T-helper 2 cell treated with Interferon-gamma antibody and Interleukin-4, amounts not matched to agents 5 μg/mL and 100 μg/mL, for 36 hours (primary cell): ENCODE measurements around the gene NDUFAF7.
"Not testable (repeated sequence)": the region's sequence is repeated elsewhere in the genome, so short reads cannot be mapped to it uniquely, and the experiment has no call there.

ENCODE experiments used
- DNase-seq: peaks from one replicate; pipeline ENCODE4 v3.0.0; 2021; ENCODE audit warnings: low spot score
- H3K27ac Mint-ChIP-seq: one replicate; pipeline ENCODE4 v1.8.0; 2021; ENCODE audit warnings: mild to moderate bottlenecking, mixed read lengths
- H3K27me3 Mint-ChIP-seq: one replicate; pipeline ENCODE4 v1.8.0; 2021; ENCODE audit warnings: low read depth, mixed read lengths
- H3K36me3 Mint-ChIP-seq: one replicate; pipeline ENCODE4 v1.8.0; 2021; ENCODE audit warnings: low read depth, mixed read lengths
- H3K4me1 Mint-ChIP-seq: one replicate; pipeline ENCODE4 v1.8.0; 2021; ENCODE audit warnings: low read depth, mixed read lengths
- H3K4me3 Mint-ChIP-seq: one replicate; pipeline ENCODE4 v1.8.0; 2022; ENCODE audit warnings: mild to moderate bottlenecking, moderate library complexity, mixed read lengths
- H3K9me3 Mint-ChIP-seq: one replicate; pipeline ENCODE4 v1.8.0; 2021; ENCODE audit warnings: mixed read lengths

Gene NDUFAF7

GRCh38 chr2:37231241-37232130 is at the start of gene NDUFAF7, which contains the start of gene CEBPZ:
NDUFAF7 (plus strand) TSS chr2:37231658; CDS start chr2:37231706, 48 bp downstream.
CEBPZ (minus strand) TSS chr2:37231596; CDS start chr2:37231567, 29 bp downstream.
- Mint-ChIP-seq H3K9me3 (no peaks in the 10 kb centered on the region), H3K4me3 (no peak within 1 kb of the TSS), H3K27me3 (no peaks in the 10 kb centered on the region), H3K36me3 (peaks cover 37% of the 10 kb centered on the region), H3K27ac (no peak within 1 kb of the TSS), H3K4me1 (peaks cover 16% of the 10 kb centered on the region)
- DNase-seq, result peak; percentile 91

- DNase-seq, result no peak
- no peaks in the 10 kb centered on the region for H3K36me3 Mint-ChIP-seq
- H3K9me3 Mint-ChIP-seq, result no peaks in the 10 kb centered on the region
- no peaks in the 10 kb centered on the region for H3K4me1 Mint-ChIP-seq
- H3K4me3 Mint-ChIP-seq, result no peak overlapping the region
- no peak overlapping the region for H3K27ac Mint-ChIP-seq
- H3K27me3 Mint-ChIP-seq, result peaks cover 47% of the 10 kb centered on the region
These were observed 49.5 kb upstream of the NDUFAF7 start for GRCh38 chr2:37181726-37182684.

GRCh38 chr2:37188570-37188969 is 42.9 kb upstream of the NDUFAF7 start, which contains the start of gene SULT6B1:
SULT6B1 (minus strand) TSS chr2:37188670; CDS start chr2:37188640, 30 bp downstream.
- Mint-ChIP-seq H3K4me3 (no peak within 1 kb of the TSS), H3K36me3 (no peaks in the 10 kb centered on the region), H3K27ac (no peak within 1 kb of the TSS), H3K9me3 (no peaks in the 10 kb centered on the region), H3K27me3 (peaks cover 23% of the 10 kb centered on the region), H3K4me1 (peaks cover 4% of the 10 kb centered on the region)
- DNase-seq, result no peak

- no peak overlapping the region for H3K4me3 Mint-ChIP-seq
- peaks cover 20% of the 10 kb centered on the region for H3K27me3 Mint-ChIP-seq
- DNase-seq, result no peak
- H3K36me3 Mint-ChIP-seq, result no peaks in the 10 kb centered on the region
- H3K9me3 Mint-ChIP-seq, result no peaks in the 10 kb centered on the region
- peaks cover 4% of the 10 kb centered on the region for H3K4me1 Mint-ChIP-seq
- H3K27ac Mint-ChIP-seq, result no peak overlapping the region
These were observed 41.9 kb upstream of the NDUFAF7 start for GRCh38 chr2:37189452-37190153.

GRCh38 chr2:37190290-37190689 is 41.2 kb upstream of the NDUFAF7 start:
- Mint-ChIP-seq H3K4me3 (no peak overlapping the region), H3K27me3 (peaks cover 15% of the 10 kb centered on the region), H3K4me1 (peaks cover 4% of the 10 kb centered on the region), H3K9me3 (no peaks in the 10 kb centered on the region), H3K27ac (no peak overlapping the region), H3K36me3 (no peaks in the 10 kb centered on the region)
- no peak for DNase-seq

GRCh38 chr2:37191253-37191652 is 40.2 kb upstream of the NDUFAF7 start:
- H3K27ac Mint-ChIP-seq, result no peak overlapping the region

GRCh38 chr2:37191747-37192146 is 39.7 kb upstream of the NDUFAF7 start:
- no peak for DNase-seq
- Mint-ChIP-seq H3K9me3 (no peaks in the 10 kb centered on the region), H3K27ac (no peak overlapping the region), H3K4me1 (peaks cover 4% of the 10 kb centered on the region), H3K4me3 (no peak overlapping the region), H3K27me3 (peaks cover 8% of the 10 kb centered on the region), H3K36me3 (peaks cover 4% of the 10 kb centered on the region)

More at GRCh38 chr2:37191253-37191652, 40.2 kb upstream of the NDUFAF7 start:
- no peak overlapping the region for H3K4me3 Mint-ChIP-seq
- peaks cover 10% of the 10 kb centered on the region for H3K27me3 Mint-ChIP-seq
- no peaks in the 10 kb centered on the region for H3K9me3 Mint-ChIP-seq
- no peak for DNase-seq
- peaks cover 4% of the 10 kb centered on the region for H3K4me1 Mint-ChIP-seq
- H3K36me3 Mint-ChIP-seq, result peaks cover 1% of the 10 kb centered on the region

- Mint-ChIP-seq H3K4me1 (peaks cover 9% of the 10 kb centered on the region), H3K27me3 (peaks cover 4% of the 10 kb centered on the region), H3K4me3 (no peak overlapping the region), H3K27ac (no peak overlapping the region), H3K9me3 (no peaks in the 10 kb centered on the region), H3K36me3 (peaks cover 6% of the 10 kb centered on the region)
- DNase-seq, result no peak
These were observed 38.9 kb upstream of the NDUFAF7 start for GRCh38 chr2:37192551-37192950.

GRCh38 chr2:37195862-37196319 is 35.6 kb upstream of the NDUFAF7 start:
- H3K27me3 Mint-ChIP-seq, H3K9me3 Mint-ChIP-seq, DNase-seq: not testable (repeated sequence)
- H3K4me3 Mint-ChIP-seq, result peak overlapping the region; percentile 96
- H3K4me1 Mint-ChIP-seq, result peaks cover 15% of the 10 kb centered on the region
- H3K36me3 Mint-ChIP-seq, result peaks cover 18% of the 10 kb centered on the region
- H3K27ac Mint-ChIP-seq, result peak overlapping the region; percentile 97

- Mint-ChIP-seq H3K4me1 (peaks cover 20% of the 10 kb centered on the region), H3K36me3 (peaks cover 23% of the 10 kb centered on the region), H3K27me3 (no peaks in the 10 kb centered on the region), H3K9me3 (no peaks in the 10 kb centered on the region), H3K27ac (peak within 1 kb of the TSS; percentile 97), H3K4me3 (peak within 1 kb of the TSS; percentile 96)
- DNase-seq, result peak; percentile 85
These were observed 34.9 kb upstream of the NDUFAF7 start, which contains the start of gene CEBPZOS for GRCh38 chr2:37196320-37197195. CEBPZOS (plus strand) TSS chr2:37196496; CDS start chr2:37199705, 3,209 bp downstream.

- no peak for DNase-seq
- Mint-ChIP-seq H3K4me3 (no peak overlapping the region), H3K27me3 (no peaks in the 10 kb centered on the region), H3K4me1 (peaks cover 26% of the 10 kb centered on the region), H3K9me3 (peaks cover 3% of the 10 kb centered on the region), H3K27ac (no peak overlapping the region), H3K36me3 (peaks cover 41% of the 10 kb centered on the region)
These were observed 32.8 kb upstream of the NDUFAF7 start for GRCh38 chr2:37198681-37199065.

- no peak overlapping the region for H3K4me3 Mint-ChIP-seq
- peaks cover 23% of the 10 kb centered on the region for H3K9me3 Mint-ChIP-seq
- H3K27ac Mint-ChIP-seq, result no peak overlapping the region
- H3K27me3 Mint-ChIP-seq, result no peaks in the 10 kb centered on the region
- H3K36me3 Mint-ChIP-seq, result peaks cover 64% of the 10 kb centered on the region
- DNase-seq, result no peak
- H3K4me1 Mint-ChIP-seq, result peaks cover 26% of the 10 kb centered on the region
These were observed 30.2 kb upstream of the NDUFAF7 start for GRCh38 chr2:37201208-37201607.
